Neuronal stem cell (in vitro differentiated cells): ENCODE measurements around the gene SLC22A4.

Experiments
- DNase-seq: peaks from one replicate; pipeline ENCODE4 v3.0.0-alpha.2; 2013; ENCODE audit warnings: low spot score
- H2AFZ ChIP-seq: one replicate; pipeline ENCODE4 v1.6.1; 2013; ENCODE audit warnings: mild to moderate bottlenecking, low read length, inconsistent platforms
- H2AK5ac ChIP-seq: 2 replicates; pipeline ENCODE4 v1.6.1; 2013; ENCODE audit warnings: low read depth, mild to moderate bottlenecking, inconsistent platforms, low read length, moderate library complexity, mixed read lengths
- H2BK120ac ChIP-seq: 2 replicates; pipeline ENCODE4 v1.6.1; 2013; ENCODE audit warnings: low read depth, mild to moderate bottlenecking, inconsistent platforms, low read length, moderate library complexity, mixed read lengths
- H2BK12ac ChIP-seq: one replicate; pipeline ENCODE4 v1.6.1; 2013; ENCODE audit warnings: low read length, inconsistent platforms
- H2BK15ac ChIP-seq: 2 replicates; pipeline ENCODE4 v1.6.1; 2013; ENCODE audit warnings: mild to moderate bottlenecking, low read length, inconsistent platforms, mixed read lengths
- H2BK5ac ChIP-seq: one replicate; pipeline ENCODE4 v1.6.1; 2013; ENCODE audit warnings: inconsistent platforms, mild to moderate bottlenecking, low read length, moderate library complexity
- H3K14ac ChIP-seq: one replicate; pipeline ENCODE4 v1.6.1; 2013; ENCODE audit warnings: low read length, inconsistent platforms
- H3K18ac ChIP-seq: 2 replicates; pipeline ENCODE4 v1.6.1; 2013; ENCODE audit warnings: low read length, inconsistent platforms
- H3K23ac ChIP-seq: 2 replicates; pipeline ENCODE4 v1.6.1; 2013; ENCODE audit warnings: low read depth, mild to moderate bottlenecking, mixed read lengths, low read length, inconsistent platforms; ENCODE audit not compliant: poor library complexity
- H3K27ac ChIP-seq: replicated peaks from 3 replicates; pipeline ENCODE4 v1.5.1; 2013; ENCODE audit warnings: low read length, inconsistent platforms
- H3K27me3 ChIP-seq, 3 experiments: 2 replicates each; pipeline ENCODE4 v1.6.1; 2013; ENCODE audit warnings: low read length in 3 of 3, mild to moderate bottlenecking in 2 of 3, inconsistent platforms in 1 of 3, low read depth in 1 of 3, mixed read lengths in 1 of 3, moderate library complexity in 1 of 3; ENCODE audit not compliant: control insufficient read depth in 3 of 3, insufficient read depth in 3 of 3
- H3K36me3 ChIP-seq, 2 donors: replicated peaks in 1 of 2; 2 replicates each; pipeline ENCODE4 v1.6.1; 2013; ENCODE audit warnings: low read length in 2 of 2; ENCODE audit not compliant: control insufficient read depth in 2 of 2, insufficient read depth in 2 of 2
- H3K4ac ChIP-seq: 2 replicates; pipeline ENCODE4 v1.6.1; 2013; ENCODE audit warnings: inconsistent platforms, mild to moderate bottlenecking, low read length, moderate library complexity
- H3K4me1 ChIP-seq, 2 donors: 1 replicate in 1 of 2; 2 replicates in 1 of 2; pipeline ENCODE4 v1.6.1; 2013; ENCODE audit warnings: low read length in 2 of 2, low read depth in 1 of 2; ENCODE audit not compliant: control insufficient read depth in 2 of 2, insufficient read depth in 1 of 2
- H3K4me2 ChIP-seq: one replicate; pipeline ENCODE4 v1.6.1; 2013; ENCODE audit warnings: mild to moderate bottlenecking, low read length, inconsistent platforms; ENCODE audit not compliant: insufficient read depth, poor library complexity, severe bottlenecking
- H3K4me3 ChIP-seq, 2 donors: 2 replicates each; pipeline ENCODE4 v1.5.1; 2013; ENCODE audit warnings: low read length in 2 of 2, mild to moderate bottlenecking in 2 of 2, inconsistent platforms in 1 of 2, moderate library complexity in 1 of 2
- H3K79me1 ChIP-seq: one replicate; pipeline ENCODE4 v1.6.1; 2013; ENCODE audit warnings: low read depth, mild to moderate bottlenecking, inconsistent platforms, low read length, moderate library complexity
- H3K9ac ChIP-seq: one replicate; pipeline ENCODE4 v1.6.1; 2013; ENCODE audit warnings: mild to moderate bottlenecking, low read depth, low read length, inconsistent platforms; ENCODE audit not compliant: poor library complexity
- H3K9me3 ChIP-seq, 2 donors: replicated peaks in 1 of 2; 2 replicates each; pipeline versions ENCODE3 to v1.6.1; 2013; ENCODE audit warnings: low read length in 2 of 2, mild to moderate bottlenecking in 2 of 2, inconsistent platforms in 1 of 2, low read depth in 1 of 2, mixed read lengths in 1 of 2, moderate library complexity in 1 of 2; ENCODE audit not compliant: control insufficient read depth in 2 of 2, insufficient read depth in 1 of 2
- H4K8ac ChIP-seq: one replicate; pipeline ENCODE4 v1.6.1; 2013; ENCODE audit warnings: low read depth, mild to moderate bottlenecking, inconsistent platforms, low read length, moderate library complexity
- H4K91ac ChIP-seq: one replicate; pipeline ENCODE4 v1.6.1; 2013; ENCODE audit warnings: low read length, low read depth, mild to moderate bottlenecking, inconsistent platforms; ENCODE audit not compliant: poor library complexity
- WGBS, 2 donors: extraction: QIAGEN DNeasy Blood & Tissue Kit; methylation state at CpG; one replicate each; pipeline ENCODE4 v1.1.7; 2013; ENCODE audit warnings: missing lambda C conversion rate in 2 of 2, mixed read lengths in 1 of 2; ENCODE audit not compliant: insufficient read length in 2 of 2, insufficient replicate concordance in 1 of 2; ENCODE audit errors: extremely low coverage in 2 of 2; 5-methylcytosine and 5-hydroxymethylcytosine counted together

Gene SLC22A4

DNA sequence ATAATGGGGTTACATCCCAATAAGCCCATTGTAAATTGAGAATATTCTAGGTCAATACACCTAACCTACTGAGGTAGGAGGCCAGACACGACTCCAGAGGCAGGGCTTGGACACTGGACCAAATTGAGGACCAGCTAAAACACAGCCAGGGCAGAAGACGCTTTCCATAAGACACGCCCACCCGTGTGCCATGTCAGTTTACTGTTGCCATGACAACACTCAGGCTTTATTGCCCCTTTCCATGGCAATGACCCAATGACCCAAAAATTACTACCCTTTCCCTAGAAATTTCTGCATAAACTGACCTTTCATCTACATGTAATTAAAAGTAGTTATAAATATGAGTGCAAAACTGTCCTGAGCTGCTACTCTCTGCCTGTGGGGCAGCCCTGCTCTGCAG lies 31.5 kb downstream of the SLC22A4 start:
- Histone ChIP-seq H2AFZ (no peak overlapping the region), H2BK15ac (no peak overlapping the region), H4K8ac (no peak overlapping the region), H3K27ac (no peak overlapping the region), H3K36me3 (no peaks in the 10 kb centered on the region), H3K9ac (no peak overlapping the region), H3K14ac (no peak overlapping the region), H3K9me3 (no peaks in the 10 kb centered on the region), H3K4me2 (no peak overlapping the region), H2AK5ac (no peak overlapping the region), H3K18ac (no peak overlapping the region), H3K4me3 (no peak overlapping the region), H3K79me1 (no peaks in the 10 kb centered on the region), H2BK5ac (no peak overlapping the region), H2BK120ac (no peak overlapping the region), H3K27me3 (no peaks in the 10 kb centered on the region), H4K91ac (no peak overlapping the region), H3K4ac (no peak overlapping the region), H2BK12ac (no peak overlapping the region), H3K23ac (no peak overlapping the region), H3K4me1 (peaks cover 13% of the 10 kb centered on the region in 2 donors)
- whole genome bisulfite sequencing, 2 donors, result no CpG with 5 or more reads among the region's 4 CpGs
- no peak for DNase-seq

DNA sequence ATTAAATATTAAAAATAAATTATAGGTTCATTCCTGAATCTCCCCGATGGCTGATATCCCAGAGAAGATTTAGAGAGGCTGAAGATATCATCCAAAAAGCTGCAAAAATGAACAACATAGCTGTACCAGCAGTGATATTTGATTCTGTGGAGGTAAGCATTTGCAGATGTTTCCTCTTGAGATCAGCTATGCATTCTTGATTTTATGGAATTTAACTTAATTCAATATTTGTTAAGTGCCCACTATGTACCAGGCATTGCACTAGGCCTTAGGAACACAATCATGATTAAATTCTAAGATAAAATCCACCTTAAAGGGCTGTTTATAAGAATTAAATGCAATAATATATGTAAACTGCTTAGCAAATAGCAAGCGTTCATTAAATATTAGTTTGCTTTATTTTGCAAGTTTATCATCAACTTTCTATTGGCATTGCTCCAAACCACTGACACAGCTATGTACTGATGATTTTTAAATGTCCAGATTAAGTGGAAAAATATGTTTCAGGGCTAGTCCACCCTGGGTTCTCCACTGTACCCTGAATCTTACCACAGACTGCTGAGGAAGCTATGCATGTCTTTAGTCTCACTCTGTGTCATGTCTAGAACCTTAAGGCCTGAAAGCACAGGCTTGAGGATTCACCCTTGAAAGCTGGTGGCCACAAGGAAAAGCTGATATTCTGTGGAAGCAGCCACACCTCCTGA lies 33.2 kb downstream of the SLC22A4 start:
- Histone ChIP-seq H2BK5ac (no peak overlapping the region), H3K4me1 (peaks cover 5 to 10% of the 10 kb centered on the region in 2 donors), H3K4ac (no peak overlapping the region), H3K36me3 (no peaks in the 10 kb centered on the region), H2BK120ac (no peak overlapping the region), H3K9ac (no peak overlapping the region), H2AFZ (no peak overlapping the region), H2AK5ac (no peak overlapping the region), H3K79me1 (no peaks in the 10 kb centered on the region), H3K9me3 (no peaks in the 10 kb centered on the region), H3K4me2 (no peak overlapping the region), H3K4me3 (no peak overlapping the region), H4K8ac (no peak overlapping the region), H3K14ac (no peak overlapping the region), H3K27me3 (no peaks in the 10 kb centered on the region), H2BK12ac (no peak overlapping the region), H3K18ac (no peak overlapping the region), H2BK15ac (no peak overlapping the region), H3K27ac (no peak overlapping the region), H4K91ac (no peak overlapping the region), H3K23ac (no peak overlapping the region)
- DNase-seq, result no peak
- no CpG with 5 or more reads among the region's 2 CpGs for WGBS, 2 donors

DNA sequence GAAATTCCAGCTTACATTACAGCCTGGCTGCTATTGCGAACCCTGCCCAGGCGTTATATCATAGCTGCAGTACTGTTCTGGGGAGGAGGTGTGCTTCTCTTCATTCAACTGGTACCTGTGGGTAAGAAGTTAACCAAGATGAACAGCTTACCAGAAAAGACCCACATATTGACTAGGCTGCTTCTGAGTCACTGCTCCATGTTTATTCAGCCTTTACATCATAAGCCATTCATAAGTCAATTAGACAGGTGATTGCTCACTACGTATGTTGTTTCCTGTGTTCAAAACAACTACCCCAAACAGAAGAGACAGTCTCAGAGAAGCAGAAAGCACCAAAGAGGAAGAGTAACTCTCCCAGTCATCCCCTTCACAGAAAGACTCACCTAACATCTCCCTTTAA lies 40.6 kb downstream of the SLC22A4 start:
- no peak overlapping the region for H3K4me2 ChIP-seq
- no peak overlapping the region for H3K9ac ChIP-seq
- no peak overlapping the region for H2AK5ac ChIP-seq
- H2AFZ ChIP-seq, result no peak overlapping the region
- no peak overlapping the region for H2BK15ac ChIP-seq
- no peaks in the 10 kb centered on the region for H3K4me1 ChIP-seq
- no peak overlapping the region for H2BK5ac ChIP-seq
- WGBS, 2 donors, result no CpG with 5 or more reads among the region's 3 CpGs
- H4K8ac ChIP-seq, result no peak overlapping the region
- H3K4me3 ChIP-seq, result no peak overlapping the region
- no peaks in the 10 kb centered on the region for H3K9me3 ChIP-seq
- H3K27ac ChIP-seq, result no peak overlapping the region
- no peak overlapping the region for H3K18ac ChIP-seq
- no peak overlapping the region for H2BK120ac ChIP-seq
- no peak overlapping the region for H2BK12ac ChIP-seq
- no peak overlapping the region for H3K4ac ChIP-seq
- H3K79me1 ChIP-seq, result no peaks in the 10 kb centered on the region
- H4K91ac ChIP-seq, result no peak overlapping the region
- no peak overlapping the region for H3K23ac ChIP-seq
- DNase-seq, result no peak
- H3K36me3 ChIP-seq, result no peaks in the 10 kb centered on the region
- no peaks in the 10 kb centered on the region for H3K27me3 ChIP-seq
- H3K14ac ChIP-seq, result no peak overlapping the region

DNA sequence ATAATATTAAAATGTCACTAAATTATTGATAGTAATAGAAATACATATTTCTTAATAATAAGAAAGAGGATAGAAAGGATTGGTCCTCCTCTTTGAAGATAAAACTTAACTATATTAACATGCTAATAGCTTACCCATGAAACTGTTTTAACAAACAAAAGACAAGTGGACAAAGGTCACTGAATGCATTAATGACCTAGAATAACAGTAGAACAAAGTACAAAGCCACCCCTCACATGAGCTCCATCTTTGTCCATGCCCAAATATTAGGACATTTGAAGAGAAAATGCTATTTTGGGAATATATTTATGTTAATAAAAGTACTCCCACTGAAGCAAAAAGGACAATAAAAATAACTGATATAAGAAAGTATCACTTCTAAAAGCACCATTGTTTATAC lies 41.2 kb downstream of the SLC22A4 start:
- no peak for DNase-seq
- no peak overlapping the region for H3K23ac ChIP-seq
- H4K91ac ChIP-seq, result no peak overlapping the region
- no peak overlapping the region for H2BK5ac ChIP-seq
- no peaks in the 10 kb centered on the region for H3K79me1 ChIP-seq
- no peaks in the 10 kb centered on the region for H3K9me3 ChIP-seq
- H3K14ac ChIP-seq, result no peak overlapping the region
- H2AFZ ChIP-seq, result no peak overlapping the region
- H3K4me3 ChIP-seq, result no peak overlapping the region
- no peak overlapping the region for H2AK5ac ChIP-seq
- no peak overlapping the region for H4K8ac ChIP-seq
- H2BK15ac ChIP-seq, result no peak overlapping the region
- H3K18ac ChIP-seq, result no peak overlapping the region
- H3K27me3 ChIP-seq, result no peaks in the 10 kb centered on the region
- H3K9ac ChIP-seq, result no peak overlapping the region
- no peak overlapping the region for H2BK12ac ChIP-seq
- no peaks in the 10 kb centered on the region for H3K4me1 ChIP-seq
- H3K4me2 ChIP-seq, result no peak overlapping the region
- H3K36me3 ChIP-seq, result no peaks in the 10 kb centered on the region
- no peak overlapping the region for H2BK120ac ChIP-seq
- no peak overlapping the region for H3K27ac ChIP-seq
- H3K4ac ChIP-seq, result no peak overlapping the region
